H9 (cell line): ENCODE data around the gene APOA1. TPM values are rescaled to one million over a fixed set of nuclear protein-coding genes. Genes with fewer than 3 reads are reported as not detected.

ENCODE experiments used
- DNase-seq: peaks from one replicate; pipeline ENCODE4 v3.0.0-alpha.2; 2017
- H2AFZ ChIP-seq: one replicate; pipeline ENCODE4 v1.6.1; 2013; ENCODE audit warnings: mild to moderate bottlenecking, low read length, control low read depth, moderate library complexity
- H2AK5ac ChIP-seq: 2 replicates; pipeline ENCODE4 v1.6.1; 2013; ENCODE audit warnings: low read length, control low read depth, mixed read lengths; ENCODE audit not compliant: insufficient read length
- H2BK120ac ChIP-seq: one replicate; pipeline ENCODE4 v1.6.1; 2013; ENCODE audit warnings: low read depth, mild to moderate bottlenecking, low read length, control low read depth, inconsistent platforms; ENCODE audit not compliant: poor library complexity, severe bottlenecking
- H2BK12ac ChIP-seq: 2 replicates; pipeline ENCODE4 v1.6.1; 2013; ENCODE audit warnings: low read length, control low read depth, mixed read lengths, low read depth; ENCODE audit not compliant: insufficient read length
- H2BK15ac ChIP-seq: 2 replicates; pipeline ENCODE4 v1.6.1; 2013; ENCODE audit warnings: low read depth, low read length, control low read depth
- H2BK20ac ChIP-seq: one replicate; pipeline ENCODE4 v1.6.1; 2013; ENCODE audit warnings: low read depth, mild to moderate bottlenecking, low read length, control low read depth, inconsistent platforms; ENCODE audit not compliant: poor library complexity, severe bottlenecking
- H2BK5ac ChIP-seq: 2 replicates; pipeline ENCODE4 v1.6.1; 2013; ENCODE audit warnings: low read length, control low read depth, mixed read lengths; ENCODE audit not compliant: insufficient read length
- H3K14ac ChIP-seq: 2 replicates; pipeline ENCODE4 v1.6.1; 2013; ENCODE audit warnings: low read length, control low read depth; ENCODE audit not compliant: insufficient read depth
- H3K18ac ChIP-seq: 2 replicates; pipeline ENCODE4 v1.6.1; 2013; ENCODE audit warnings: low read depth, mild to moderate bottlenecking, mixed read lengths, low read length, control low read depth; ENCODE audit not compliant: insufficient read length
- H3K23ac ChIP-seq: 2 replicates; pipeline ENCODE4 v1.6.1; 2013; ENCODE audit warnings: low read length, control low read depth, mixed read lengths, low read depth; ENCODE audit not compliant: insufficient read length
- H3K23me2 ChIP-seq: 2 replicates; pipeline ENCODE4 v1.6.1; 2013; ENCODE audit warnings: low read depth, mild to moderate bottlenecking, mixed read lengths, low read length, control low read depth; ENCODE audit not compliant: insufficient read length, poor library complexity, severe bottlenecking
- H3K27ac ChIP-seq: 2 replicates; pipeline ENCODE4 v1.5.1; 2013; ENCODE audit warnings: low read length, control low read depth, mixed read lengths, low read depth; ENCODE audit not compliant: insufficient read length
- H3K27me3 ChIP-seq: 2 replicates; pipeline ENCODE4 v1.6.1; 2013; ENCODE audit warnings: low read length, control low read depth, inconsistent platforms; ENCODE audit not compliant: insufficient read depth
- H3K4ac ChIP-seq: 2 replicates; pipeline ENCODE4 v1.6.1; 2013; ENCODE audit warnings: low read depth, mild to moderate bottlenecking, control low read depth, inconsistent platforms, low read length, moderate library complexity
- H3K4me1 ChIP-seq: 2 replicates; pipeline ENCODE4 v1.6.1; 2013; ENCODE audit warnings: low read length, control low read depth, inconsistent platforms; ENCODE audit not compliant: insufficient read depth
- H3K4me2 ChIP-seq: 2 replicates; pipeline ENCODE4 v1.6.1; 2013; ENCODE audit warnings: low read length, control low read depth, mixed read lengths; ENCODE audit not compliant: insufficient read length, insufficient read depth
- H3K56ac ChIP-seq: 2 replicates; pipeline ENCODE4 v1.6.1; 2013; ENCODE audit warnings: low read depth, mild to moderate bottlenecking, mixed read lengths, low read length, control low read depth; ENCODE audit not compliant: insufficient read length
- H3K79me1 ChIP-seq: 2 replicates; pipeline ENCODE4 v1.6.1; 2013; ENCODE audit warnings: low read depth, mild to moderate bottlenecking, moderate library complexity, low read length, control low read depth, inconsistent platforms; ENCODE audit not compliant: insufficient read depth, poor library complexity, severe bottlenecking
- H3K79me2 ChIP-seq: 2 replicates; pipeline ENCODE4 v1.6.1; 2013; ENCODE audit warnings: low read length, control low read depth, inconsistent platforms; ENCODE audit not compliant: insufficient read depth
- H3K9ac ChIP-seq: 2 replicates; pipeline ENCODE4 v1.6.1; 2013; ENCODE audit warnings: low read length, control low read depth, mixed read lengths; ENCODE audit not compliant: insufficient read length; ENCODE audit errors: extremely low read depth
- H3K9me3 ChIP-seq: one replicate; pipeline ENCODE4 v1.6.1; 2013; ENCODE audit warnings: low read depth, low read length, inconsistent platforms; ENCODE audit not compliant: control insufficient read depth
- H3T11ph ChIP-seq: one replicate; pipeline ENCODE4 v1.6.1; 2013; ENCODE audit warnings: mild to moderate bottlenecking, low read length, control low read depth, inconsistent platforms
- H4K20me1 ChIP-seq: one replicate; pipeline ENCODE4 v1.6.1; 2013; ENCODE audit not compliant: control insufficient read depth, insufficient read length, insufficient read depth
- H4K5ac ChIP-seq: 2 replicates; pipeline ENCODE4 v1.6.1; 2013; ENCODE audit warnings: low read depth, mild to moderate bottlenecking, mixed read lengths, low read length, control low read depth; ENCODE audit not compliant: insufficient read length
- H4K8ac ChIP-seq: replicated peaks from 2 replicates; pipeline ENCODE4 v1.6.1; 2013; ENCODE audit warnings: low read length, control low read depth, mixed read lengths, low read depth; ENCODE audit not compliant: insufficient read length
- H4K91ac ChIP-seq: 2 replicates; pipeline ENCODE4 v1.6.1; 2013; ENCODE audit warnings: low read depth, mild to moderate bottlenecking, moderate library complexity, mixed read lengths, low read length, control low read depth; ENCODE audit not compliant: insufficient read length
- H3K27ac Mint-ChIP-seq, 3 experiments: 2 replicates in 2 of 3; 3 replicates in 1 of 3; pipeline ENCODE4 v1.8.0; 2020 to 2021; ENCODE audit warnings: mixed read lengths in 3 of 3, mild to moderate bottlenecking in 1 of 3, moderate library complexity in 1 of 3
- H3K27me3 Mint-ChIP-seq: 2 replicates; pipeline ENCODE4 v1.8.0; 2021; ENCODE audit warnings: low read depth, mild to moderate bottlenecking, moderate library complexity, mixed read lengths
- H3K36me3 Mint-ChIP-seq, 3 experiments: 2 replicates in 2 of 3; 3 replicates in 1 of 3; pipeline ENCODE4 v1.8.0; 2020 to 2021; ENCODE audit warnings: low read depth in 3 of 3, mixed read lengths in 3 of 3; ENCODE audit not compliant: insufficient read depth in 1 of 3
- H3K4me1 Mint-ChIP-seq, 2 experiments: 2 replicates each; pipeline ENCODE4 v1.8.0; 2020; ENCODE audit warnings: mixed read lengths in 2 of 2
- H3K4me3 Mint-ChIP-seq, 2 experiments: 2 replicates in 1 of 2; 3 replicates in 1 of 2; pipeline ENCODE4 v1.8.0; 2020 to 2021; ENCODE audit warnings: mild to moderate bottlenecking in 2 of 2, mixed read lengths in 2 of 2, moderate library complexity in 1 of 2
- H3K9me3 Mint-ChIP-seq, 2 experiments: 2 replicates in 1 of 2; 3 replicates in 1 of 2; pipeline ENCODE4 v1.8.0; 2020; ENCODE audit warnings: mild to moderate bottlenecking in 2 of 2, mixed read lengths in 2 of 2, moderate library complexity in 1 of 2
- WGBS: extraction: QIAGEN DNeasy Blood & Tissue Kit; methylation state at CpG from one replicate; pipeline ENCODE4 v1.1.7; 2013; ENCODE audit warnings: missing lambda C conversion rate, low lambda C conversion rate, mixed read lengths; ENCODE audit not compliant: insufficient read length; ENCODE audit errors: extremely low coverage; 5-methylcytosine and 5-hydroxymethylcytosine counted together
- total RNA-seq: library from RNA; stranded (reverse); gene quantifications from 2 replicates; pipeline ENCODE4 v1.2.1, GENCODE V29; 2021
- TF ChIP-seq, protein P1 (sequence below): fragments of 200-600 bp; sonication (generic); conservative IDR thresholded peaks from 3 replicates; pipeline ENCODE4 v1.8.0; 2021; ENCODE audit warnings: antibody characterized with exemption, mild to moderate bottlenecking

The APOA1 gene
- total RNA-seq, 1 experiment from 2014 or later, result 0.68 TPM

DNA sequence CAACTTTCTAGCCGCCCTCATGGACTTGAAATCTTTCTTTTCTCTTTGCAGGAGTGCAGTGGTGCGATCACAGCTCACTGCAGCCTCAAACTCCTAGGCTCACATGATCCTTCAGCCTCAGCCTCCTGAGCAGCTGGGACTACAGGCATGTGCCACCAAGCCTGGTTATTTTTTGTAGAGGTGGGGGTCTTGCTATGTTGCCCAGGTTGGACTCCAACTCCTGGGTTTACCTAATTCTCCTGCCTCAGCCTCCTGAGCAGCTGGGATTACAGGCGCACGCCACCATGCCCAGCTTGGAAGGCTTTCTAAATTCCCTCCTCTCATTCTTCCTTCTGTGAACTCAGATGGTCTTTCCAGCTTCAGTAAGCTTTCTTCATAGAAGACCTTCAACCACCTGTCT, 4.7 kb upstream of the APOA1 start:
- H3K4me3 Mint-ChIP-seq, result no peak overlapping the region; a peak in 1 of 5 replicates
- no peak overlapping the region for H4K91ac ChIP-seq
- peak overlapping the region in 1 of 3 experiments; percentile 9; a peak in 1 of 7 replicates for H3K27ac Mint-ChIP-seq
- H2BK15ac ChIP-seq, result no peak overlapping the region
- no peak overlapping the region for H4K8ac ChIP-seq
- H3K4me1 Mint-ChIP-seq, result peaks cover 28 to 30% of the 10 kb centered on the region in 2 experiments
- H3K56ac ChIP-seq, result no peak overlapping the region
- H3K79me2 ChIP-seq, result no peaks in the 10 kb centered on the region
- no peak overlapping the region for H3K18ac ChIP-seq
- H2BK5ac ChIP-seq, result no peak overlapping the region
- no peaks in the 10 kb centered on the region for H3K27me3 ChIP-seq
- no peak overlapping the region for H2BK20ac ChIP-seq
- no peaks in the 10 kb centered on the region for H3K27me3 Mint-ChIP-seq
- no peak overlapping the region for H3T11ph ChIP-seq
- H3K4me1 ChIP-seq, result no peaks in the 10 kb centered on the region
- DNase-seq, result no peak
- no peak overlapping the region for H3K27ac ChIP-seq
- no peak overlapping the region for H3K4ac ChIP-seq
- peaks cover 8 to 37% (median 36%) of the 10 kb centered on the region in 3 experiments; a peak in 5 of 7 replicates for H3K36me3 Mint-ChIP-seq
- H3K23me2 ChIP-seq, result no peaks in the 10 kb centered on the region
- TF ChIP-seq, protein P1, sequence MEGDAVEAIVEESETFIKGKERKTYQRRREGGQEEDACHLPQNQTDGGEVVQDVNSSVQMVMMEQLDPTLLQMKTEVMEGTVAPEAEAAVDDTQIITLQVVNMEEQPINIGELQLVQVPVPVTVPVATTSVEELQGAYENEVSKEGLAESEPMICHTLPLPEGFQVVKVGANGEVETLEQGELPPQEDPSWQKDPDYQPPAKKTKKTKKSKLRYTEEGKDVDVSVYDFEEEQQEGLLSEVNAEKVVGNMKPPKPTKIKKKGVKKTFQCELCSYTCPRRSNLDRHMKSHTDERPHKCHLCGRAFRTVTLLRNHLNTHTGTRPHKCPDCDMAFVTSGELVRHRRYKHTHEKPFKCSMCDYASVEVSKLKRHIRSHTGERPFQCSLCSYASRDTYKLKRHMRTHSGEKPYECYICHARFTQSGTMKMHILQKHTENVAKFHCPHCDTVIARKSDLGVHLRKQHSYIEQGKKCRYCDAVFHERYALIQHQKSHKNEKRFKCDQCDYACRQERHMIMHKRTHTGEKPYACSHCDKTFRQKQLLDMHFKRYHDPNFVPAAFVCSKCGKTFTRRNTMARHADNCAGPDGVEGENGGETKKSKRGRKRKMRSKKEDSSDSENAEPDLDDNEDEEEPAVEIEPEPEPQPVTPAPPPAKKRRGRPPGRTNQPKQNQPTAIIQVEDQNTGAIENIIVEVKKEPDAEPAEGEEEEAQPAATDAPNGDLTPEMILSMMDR, result no peak
- H3K9me3 ChIP-seq, result no peaks in the 10 kb centered on the region
- no peaks in the 10 kb centered on the region for H3K9me3 Mint-ChIP-seq
- H4K20me1 ChIP-seq, result no peaks in the 10 kb centered on the region
- no peak overlapping the region for H3K14ac ChIP-seq
- no CpG with 5 or more reads among the region's 4 CpGs for WGBS
- no peak overlapping the region for H2AFZ ChIP-seq
- no peak overlapping the region for H2BK12ac ChIP-seq
- no peak overlapping the region for H4K5ac ChIP-seq
- no peak overlapping the region for H2AK5ac ChIP-seq
- no peak overlapping the region for H3K9ac ChIP-seq
- no peak overlapping the region for H3K4me2 ChIP-seq
- no peaks in the 10 kb centered on the region for H3K79me1 ChIP-seq
- no peak overlapping the region for H2BK120ac ChIP-seq
- H3K23ac ChIP-seq, result no peak overlapping the region
